SU-DHL-6 (cell line): ENCODE data around the gene CLDN19.

Experiments used
- EZH2phosphoT487 ChIP-seq: fragments of 200-600 bp; sonication (generic), shearing (Covaris generic); conservative IDR thresholded peaks from 2 replicates; pipeline ENCODE4 v1.6.1; 2018; ENCODE audit warnings: mild to moderate bottlenecking, antibody characterized with exemption, low read length, moderate library complexity, mixed read lengths
- TF ChIP-seq, protein P1 (sequence below): fragments of 200-600 bp; sonication (generic); IDR thresholded peaks from one replicate; pipeline ENCODE4 v1.5.1; 2017; ENCODE audit warnings: antibody characterized with exemption, mild to moderate bottlenecking, low read length, moderate library complexity; ENCODE audit not compliant: insufficient read depth, poor library complexity, severe bottlenecking

- TF ChIP-seq, protein P1, sequence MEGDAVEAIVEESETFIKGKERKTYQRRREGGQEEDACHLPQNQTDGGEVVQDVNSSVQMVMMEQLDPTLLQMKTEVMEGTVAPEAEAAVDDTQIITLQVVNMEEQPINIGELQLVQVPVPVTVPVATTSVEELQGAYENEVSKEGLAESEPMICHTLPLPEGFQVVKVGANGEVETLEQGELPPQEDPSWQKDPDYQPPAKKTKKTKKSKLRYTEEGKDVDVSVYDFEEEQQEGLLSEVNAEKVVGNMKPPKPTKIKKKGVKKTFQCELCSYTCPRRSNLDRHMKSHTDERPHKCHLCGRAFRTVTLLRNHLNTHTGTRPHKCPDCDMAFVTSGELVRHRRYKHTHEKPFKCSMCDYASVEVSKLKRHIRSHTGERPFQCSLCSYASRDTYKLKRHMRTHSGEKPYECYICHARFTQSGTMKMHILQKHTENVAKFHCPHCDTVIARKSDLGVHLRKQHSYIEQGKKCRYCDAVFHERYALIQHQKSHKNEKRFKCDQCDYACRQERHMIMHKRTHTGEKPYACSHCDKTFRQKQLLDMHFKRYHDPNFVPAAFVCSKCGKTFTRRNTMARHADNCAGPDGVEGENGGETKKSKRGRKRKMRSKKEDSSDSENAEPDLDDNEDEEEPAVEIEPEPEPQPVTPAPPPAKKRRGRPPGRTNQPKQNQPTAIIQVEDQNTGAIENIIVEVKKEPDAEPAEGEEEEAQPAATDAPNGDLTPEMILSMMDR, result no peak
- TF ChIP-seq EZH2phosphoT487, result no peak
Observed at GRCh38 chr1:42703888-42704464, 36.1 kb downstream of the CLDN19 start.
